AG10803 (cell line): Measurements from ENCODE around the gene NSL1.

Source experiments
- DNase-seq: peaks from one replicate; pipeline ENCODE4 v3.0.0; 2010; ENCODE audit warnings: low read depth
- H3K4me3 ChIP-seq: 2 replicates; pipeline ENCODE4 v1.5.1; 2011; ENCODE audit warnings: mild to moderate bottlenecking, low read length, control low read depth
- CTCF ChIP-seq: conservative IDR thresholded peaks from 2 replicates; pipeline ENCODE4 v1.5.1; 2011; ENCODE audit warnings: mild to moderate bottlenecking, low read length, control low read depth, inconsistent platforms

The NSL1 gene

GRCh38 chr1:212698467-212699103 lies 93.0 kb downstream of the NSL1 start:
- no peak for TF ChIP-seq CTCF
- DNase-seq: no peak
- H3K4me3 ChIP-seq: peak overlapping the region; percentile 54; the same call in 1 of the 2 replicates

GRCh38 chr1:212696721-212697331 lies 94.8 kb downstream of the NSL1 start:
- no peak for DNase-seq
- TF ChIP-seq CTCF: no peak
- no peak overlapping the region for H3K4me3 ChIP-seq

- no peak for TF ChIP-seq CTCF
- DNase-seq: no peak
- H3K4me3 ChIP-seq: no peak overlapping the region
Measured at GRCh38 chr1:212692774-212693644, 98.6 kb downstream of the NSL1 start.

GRCh38 chr1:212691561-212692071 lies 100.0 kb downstream of the NSL1 start:
- H3K4me3 ChIP-seq: no peak overlapping the region
- DNase-seq: no peak
- no peak for TF ChIP-seq CTCF

- DNase-seq: no peak
Measured at GRCh38 chr1:212690816-212691403, 100.7 kb downstream of the NSL1 start.

More at GRCh38 chr1:212690816-212691403, 100.7 kb downstream of the NSL1 start:
- H3K4me3 ChIP-seq: no peak overlapping the region
- no peak for TF ChIP-seq CTCF
